Measurements from ENCODE around the gene CIB4. TPM values are rescaled to one million over a fixed set of nuclear protein-coding genes. Genes with fewer than 3 reads are reported as not detected.

Gene CIB4
- total RNA-seq, 1 donor from 2014 or later = not detected

GRCh38 chr2:26552641-26553374 lies 88.4 kb downstream of the CIB4 start:
- no peak overlapping the region for H3K4me3 ChIP-seq (ENCODE audit: low read depth, low read length)
- TF ChIP-seq, protein P1, sequence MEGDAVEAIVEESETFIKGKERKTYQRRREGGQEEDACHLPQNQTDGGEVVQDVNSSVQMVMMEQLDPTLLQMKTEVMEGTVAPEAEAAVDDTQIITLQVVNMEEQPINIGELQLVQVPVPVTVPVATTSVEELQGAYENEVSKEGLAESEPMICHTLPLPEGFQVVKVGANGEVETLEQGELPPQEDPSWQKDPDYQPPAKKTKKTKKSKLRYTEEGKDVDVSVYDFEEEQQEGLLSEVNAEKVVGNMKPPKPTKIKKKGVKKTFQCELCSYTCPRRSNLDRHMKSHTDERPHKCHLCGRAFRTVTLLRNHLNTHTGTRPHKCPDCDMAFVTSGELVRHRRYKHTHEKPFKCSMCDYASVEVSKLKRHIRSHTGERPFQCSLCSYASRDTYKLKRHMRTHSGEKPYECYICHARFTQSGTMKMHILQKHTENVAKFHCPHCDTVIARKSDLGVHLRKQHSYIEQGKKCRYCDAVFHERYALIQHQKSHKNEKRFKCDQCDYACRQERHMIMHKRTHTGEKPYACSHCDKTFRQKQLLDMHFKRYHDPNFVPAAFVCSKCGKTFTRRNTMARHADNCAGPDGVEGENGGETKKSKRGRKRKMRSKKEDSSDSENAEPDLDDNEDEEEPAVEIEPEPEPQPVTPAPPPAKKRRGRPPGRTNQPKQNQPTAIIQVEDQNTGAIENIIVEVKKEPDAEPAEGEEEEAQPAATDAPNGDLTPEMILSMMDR (conservative IDR thresholded peaks at IDR 0.05; ENCODE audit: low read depth, low read length) = no peak
- no peak for DNase-seq (ENCODE audit: low read depth)

DNA sequence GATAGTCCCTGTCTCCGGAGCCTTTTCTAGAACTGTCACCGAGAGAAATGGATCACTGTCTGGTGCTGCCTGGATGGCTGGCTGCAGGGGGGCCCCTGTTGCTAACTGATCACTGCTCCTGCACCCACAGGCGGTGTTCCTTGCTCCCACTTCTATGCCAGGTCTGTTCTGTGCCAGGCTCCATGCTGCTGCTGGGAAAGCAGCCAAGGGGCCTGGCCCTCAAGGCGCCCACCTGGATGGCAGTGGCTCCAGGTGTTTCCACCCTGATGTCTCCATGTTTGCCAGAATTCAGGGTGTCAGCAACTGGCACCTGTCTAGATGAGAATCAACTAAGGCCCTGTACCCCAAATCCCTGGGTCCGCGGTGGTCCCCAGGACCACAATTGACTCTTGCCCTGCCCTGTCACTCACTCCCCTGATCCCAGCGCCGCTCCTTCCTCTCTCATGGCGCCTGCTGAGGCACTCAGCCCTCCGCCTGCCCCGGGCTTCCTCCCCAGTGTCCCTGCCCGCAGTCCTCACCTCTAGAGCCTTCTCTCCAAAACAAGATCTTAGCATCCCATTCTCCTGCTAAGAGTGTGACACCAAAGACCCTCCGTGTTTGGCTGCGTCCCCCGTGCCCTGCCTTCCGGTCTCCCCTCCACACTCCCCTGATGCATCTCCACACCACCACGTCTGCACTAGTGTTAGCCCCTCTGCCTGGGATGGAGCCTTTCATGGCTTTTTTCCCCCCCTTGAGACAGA lies 90.7 kb downstream of the CIB4 start:
- TF ChIP-seq, protein P1 (conservative IDR thresholded peaks at IDR 0.05; ENCODE audit: low read depth, low read length) = no peak
- DNase-seq (ENCODE audit: low read depth) = no peak

GRCh38 chr2:26542676-26543505 lies 98.3 kb downstream of the CIB4 start:
- no peak for DNase-seq (ENCODE audit: low read depth)
- TF ChIP-seq, protein P1 (conservative IDR thresholded peaks at IDR 0.05; ENCODE audit: low read depth, low read length) = no peak
- H3K4me3 ChIP-seq (ENCODE audit: low read depth, low read length) = no peak overlapping the region

More for the DNA sequence above, 90.7 kb downstream of the CIB4 start:
- no peak overlapping the region for H3K4me3 ChIP-seq (ENCODE audit: low read depth, low read length)

- TF ChIP-seq, protein P1 (conservative IDR thresholded peaks at IDR 0.05; ENCODE audit: low read depth, low read length) = no peak
- no peak overlapping the region for H3K4me3 ChIP-seq (ENCODE audit: low read depth, low read length)
- DNase-seq (ENCODE audit: low read depth) = no peak
These were observed 99.0 kb downstream of the CIB4 start for GRCh38 chr2:26542194-26542455.

GRCh38 chr2:26541401-26542193 lies 99.6 kb downstream of the CIB4 start:
- no peak for DNase-seq (ENCODE audit: low read depth)
- TF ChIP-seq, protein P1 (conservative IDR thresholded peaks at IDR 0.05; ENCODE audit: low read depth, low read length) = no peak

DNA sequence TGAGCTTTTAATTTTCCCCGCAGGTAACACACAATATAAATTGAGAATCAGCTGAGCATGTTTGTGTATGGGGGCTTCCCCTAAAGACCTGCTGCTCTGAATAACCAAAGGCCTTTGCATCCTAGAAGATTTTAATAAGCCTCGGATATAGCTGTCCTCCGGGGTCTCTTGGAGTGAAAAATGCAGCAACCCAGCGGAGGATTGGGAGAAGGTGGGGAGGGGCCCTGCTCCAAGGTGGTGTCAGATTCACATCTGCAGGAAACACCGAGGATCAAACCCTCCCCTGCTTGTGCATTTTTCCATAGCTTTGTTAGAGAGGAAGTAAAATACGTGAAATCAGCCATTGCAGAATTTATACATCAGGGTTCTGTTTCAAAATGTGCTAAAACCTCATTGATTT lies 100.2 kb downstream of the CIB4 start:
- no peak overlapping the region for H3K4me3 ChIP-seq (ENCODE audit: low read depth, low read length)
- TF ChIP-seq, protein P1 (conservative IDR thresholded peaks at IDR 0.05; ENCODE audit: low read depth, low read length) = no peak
- DNase-seq (ENCODE audit: low read depth) = no peak

More at GRCh38 chr2:26541401-26542193, 99.6 kb downstream of the CIB4 start:
- no peak overlapping the region for H3K4me3 ChIP-seq (ENCODE audit: low read depth, low read length)
